Gastrocnemius medialis (tissue), 4 donors: ENCODE results near the gene TUBA8.
A peak's percentile ranks its signal among the peaks of the same experiment; 100 is the strongest.

Source experiments
- CTCF ChIP-seq, 5 experiments: fragments of 450-650 bp in 3 of 5; fragments of 200-600 bp in 2 of 5; sonication (generic) in 2 of 5; IDR thresholded peaks in 4 of 5; conservative IDR thresholded peaks in 1 of 5; 1 replicate in 4 of 5; 2 replicates in 1 of 5; pipeline ENCODE4 v1.5.1; 2016 to 2019; ENCODE audit warnings: antibody characterized with exemption in 5 of 5, mild to moderate bottlenecking in 3 of 5, moderate library complexity in 3 of 5
- POLR2A ChIP-seq, 2 donors: fragments of 450-650 bp; IDR thresholded peaks; one replicate each; pipeline ENCODE4 v1.6.1; 2017; ENCODE audit warnings: antibody characterized with exemption in 2 of 2, mild to moderate bottlenecking in 2 of 2, moderate library complexity in 2 of 2

DNA sequence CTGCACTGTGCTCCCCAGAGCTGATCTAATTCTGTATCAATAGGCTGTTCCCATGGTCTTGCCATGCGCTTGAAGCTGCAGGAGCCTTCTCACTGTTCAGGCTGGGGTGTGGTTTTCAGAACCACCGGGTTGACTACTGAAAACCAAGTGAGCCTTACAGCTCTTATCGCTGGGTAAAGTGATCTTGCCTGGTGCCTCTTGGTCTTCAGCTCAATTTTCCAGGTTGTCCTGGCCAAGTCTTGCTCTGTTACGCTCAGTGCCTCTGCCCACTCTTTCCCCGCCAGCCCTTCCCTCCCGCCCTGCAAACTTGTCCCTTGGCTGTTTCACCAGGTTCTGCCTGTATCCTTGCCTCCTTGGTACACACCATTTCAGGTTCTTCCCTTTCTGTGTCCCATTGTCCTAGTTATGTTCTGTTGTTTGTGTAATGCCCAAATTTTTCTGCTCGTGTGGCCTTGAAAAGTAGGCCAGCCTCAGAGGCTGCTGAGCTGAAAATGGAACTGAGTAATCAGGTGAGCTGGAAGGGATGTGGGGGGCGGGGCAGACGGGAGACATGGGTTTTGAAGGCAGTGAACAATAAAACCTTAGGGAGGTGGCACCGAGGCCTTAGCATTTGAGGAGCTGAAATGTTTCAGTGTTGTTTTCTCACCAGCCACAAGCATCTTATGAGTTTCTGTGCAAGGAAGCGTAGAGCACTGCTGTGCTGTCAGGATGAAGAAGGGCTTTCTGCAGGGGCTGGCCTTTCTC is 21.6 kb upstream of the TUBA8 start:
- TF ChIP-seq POLR2A (IDR thresholded peaks at IDR 0.05) (peak in 1 of 2 donors; percentile 13), CTCF (IDR thresholded peaks at IDR 0.05 in 4 of 5, conservative IDR thresholded peaks at IDR 0.05 in 1 of 5) (no peak)
